GM19324 (cell line): ENCODE results near the gene SLAIN1.
"Not testable (repeated sequence)": the region's sequence is repeated elsewhere in the genome, so short reads cannot be mapped to it uniquely, and the experiment has no call there.

Experiments
- ATAC-seq: cut with Tn5 transposase; IDR thresholded peaks from one replicate; pipeline ENCODE4 v1.9.1; 2021; ENCODE audit warnings: mild to moderate bottlenecking, moderate library complexity; ENCODE audit not compliant: unreplicated experiment, low FRiP score

Gene SLAIN1

GRCh38 chr13:77697217-77698103 is at the start of gene SLAIN1:
SLAIN1 (plus strand) TSS chr13:77697687; CDS start chr13:77697914, 227 bp downstream.
- ATAC-seq, result peak; percentile 81

- ATAC-seq, result no peak
Measured at GRCh38 chr13:77650409-77650808, 47.1 kb upstream of the SLAIN1 start.

GRCh38 chr13:77653301-77653700 is 44.2 kb upstream of the SLAIN1 start:
- ATAC-seq, result no peak

GRCh38 chr13:77660016-77660415 is 37.5 kb upstream of the SLAIN1 start:
- not testable (repeated sequence) for ATAC-seq

GRCh38 chr13:77660841-77661250 is 36.6 kb upstream of the SLAIN1 start:
- ATAC-seq, result no peak

- not testable (repeated sequence) for ATAC-seq
Measured at GRCh38 chr13:77662301-77662700, 35.2 kb upstream of the SLAIN1 start.

- not testable (repeated sequence) for ATAC-seq
Measured at GRCh38 chr13:77662831-77663230, 34.7 kb upstream of the SLAIN1 start.

- ATAC-seq, result no peak
Measured at GRCh38 chr13:77674852-77675251, 22.6 kb upstream of the SLAIN1 start.

- ATAC-seq, result no peak
Measured at GRCh38 chr13:77678691-77679235, 18.7 kb upstream of the SLAIN1 start.

GRCh38 chr13:77687799-77688198 is 9.7 kb upstream of the SLAIN1 start:
- no peak for ATAC-seq

- ATAC-seq, result no peak
Measured at GRCh38 chr13:77691871-77692270, 5.6 kb upstream of the SLAIN1 start.

- ATAC-seq, result no peak
Measured at GRCh38 chr13:77692746-77693448, 4.6 kb upstream of the SLAIN1 start.

- no peak for ATAC-seq
Measured at GRCh38 chr13:77693449-77693940, 4.0 kb upstream of the SLAIN1 start.

- ATAC-seq, result no peak
Measured at GRCh38 chr13:77696006-77696878, 1.2 kb upstream of the SLAIN1 start.

GRCh38 chr13:77696879-77697216 is 639 bp upstream of the SLAIN1 start:
- no peak for ATAC-seq

GRCh38 chr13:77698201-77699058 is 943 bp downstream of the SLAIN1 start:
- peak; percentile 32 for ATAC-seq

GRCh38 chr13:77699059-77699680 is 1.7 kb downstream of the SLAIN1 start:
- no peak for ATAC-seq

- ATAC-seq, result no peak
Measured at GRCh38 chr13:77701305-77701704, 3.8 kb downstream of the SLAIN1 start.

- ATAC-seq, result no peak
Measured at GRCh38 chr13:77702366-77702765, 4.9 kb downstream of the SLAIN1 start.
